Astrocyte (in vitro differentiated cells and primary cell): ENCODE measurements around the gene ITPR2.

Experiments used
- CTCF ChIP-seq: IDR thresholded peaks from 2 replicates; pipeline ENCODE4 v1.5.1; 2011; ENCODE audit warnings: low read depth, mild to moderate bottlenecking, inconsistent platforms, low read length, moderate library complexity; ENCODE audit not compliant: insufficient read depth
- EZH2 ChIP-seq: IDR thresholded peaks from 2 replicates; pipeline ENCODE4 v1.6.1; 2012; ENCODE audit warnings: mild to moderate bottlenecking, low read length, inconsistent platforms; ENCODE audit not compliant: insufficient read depth

GRCh38 chr12:26347300-26347699 lies 485.7 kb downstream of the ITPR2 start:
- TF ChIP-seq CTCF: no peak
- no peak for TF ChIP-seq EZH2
